Ishikawa (cell line): ENCODE results near the gene STAC3.
A peak's percentile ranks its signal among the peaks of the same experiment; 100 is the strongest.

Experiments used
- CEBPB ChIP-seq: IDR thresholded peaks from 2 replicates; pipeline ENCODE4 v1.6.1; 2012
- CREB1 ChIP-seq: IDR thresholded peaks from 2 replicates; pipeline ENCODE4 v1.6.1; 2012; ENCODE audit warnings: low read depth
- EGR1 ChIP-seq: IDR thresholded peaks from 2 replicates; pipeline ENCODE4 v1.6.1; 2012
- EP300 ChIP-seq: IDR thresholded peaks from 2 replicates; pipeline ENCODE4 v1.6.1; 2012; ENCODE audit warnings: borderline replicate concordance
- FOXM1 ChIP-seq: IDR thresholded peaks from 2 replicates; pipeline ENCODE4 v1.6.1; 2012; ENCODE audit warnings: low read depth, borderline replicate concordance
- MAX ChIP-seq: IDR thresholded peaks from 2 replicates; pipeline ENCODE4 v1.6.1; 2012
- NFIC ChIP-seq: IDR thresholded peaks from 2 replicates; pipeline ENCODE4 v1.6.1; 2012
- RAD21 ChIP-seq: IDR thresholded peaks from 2 replicates; pipeline ENCODE4 v1.6.1; 2012; ENCODE audit warnings: low read depth
- REST ChIP-seq: IDR thresholded peaks from 2 replicates; pipeline ENCODE4 v1.6.1; 2012; ENCODE audit warnings: low read depth, mild to moderate bottlenecking
- TAF1 ChIP-seq: IDR thresholded peaks from 2 replicates; pipeline ENCODE4 v1.6.1; 2012; ENCODE audit warnings: low read depth, mild to moderate bottlenecking
- TCF12 ChIP-seq: IDR thresholded peaks from 2 replicates; pipeline ENCODE4 v1.6.1; 2012; ENCODE audit warnings: low read depth
- TEAD4 ChIP-seq: IDR thresholded peaks from 2 replicates; pipeline ENCODE4 v1.6.1; 2012
- USF1 ChIP-seq: IDR thresholded peaks from 2 replicates; pipeline ENCODE4 v1.6.1; 2012
- YY1 ChIP-seq: IDR thresholded peaks from 2 replicates; pipeline ENCODE4 v1.6.1; 2012; ENCODE audit warnings: low read depth
- ZBTB7A ChIP-seq: IDR thresholded peaks from 2 replicates; pipeline ENCODE4 v1.6.1; 2012; ENCODE audit warnings: low read depth

STAC3 gene

DNA sequence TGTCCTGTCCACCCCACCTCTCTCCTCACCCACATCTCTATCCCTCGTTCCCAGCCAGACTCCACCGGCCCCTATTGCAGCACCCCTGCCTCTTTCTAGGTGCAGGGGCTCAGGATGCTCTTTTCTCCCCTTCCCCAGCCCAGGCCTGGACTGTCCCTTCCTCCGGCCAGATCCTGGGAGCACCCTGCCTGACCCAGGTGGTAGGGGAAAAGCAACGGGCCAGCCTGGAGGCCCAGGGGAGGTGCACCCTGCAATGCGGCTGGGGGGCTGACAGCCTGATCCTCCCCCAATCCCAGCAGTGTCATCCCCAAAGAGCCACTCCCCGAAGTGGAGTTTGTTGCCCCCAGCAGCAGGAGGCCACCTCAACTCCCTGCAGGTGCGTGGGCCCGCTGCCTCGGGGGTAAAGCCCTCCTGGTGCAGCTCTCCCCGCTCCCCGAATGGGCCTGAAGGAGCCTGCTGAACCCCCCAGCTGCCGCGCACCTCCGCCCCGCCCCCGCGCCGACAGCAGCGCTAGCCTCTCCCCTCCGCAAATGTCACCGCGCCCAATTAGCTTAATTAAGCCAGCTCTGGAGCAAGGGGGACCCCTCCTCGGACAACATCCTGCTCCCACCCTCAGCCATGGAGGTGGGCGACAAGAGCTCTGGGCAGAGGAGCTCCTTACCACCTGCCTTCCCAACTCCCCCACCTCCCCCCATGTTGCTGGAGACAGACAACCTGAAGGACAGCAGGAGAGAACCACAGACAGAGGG lies 29.6 kb downstream of the STAC3 start:
- TF ChIP-seq TAF1 (no peak), CREB1 (no peak)

GRCh38 chr12:57220770-57221168 lies 30.2 kb downstream of the STAC3 start:
- TF ChIP-seq NFIC (no peak), TEAD4 (no peak)

- no peak for TF ChIP-seq REST
- TF ChIP-seq EGR1: no peak
- TF ChIP-seq TEAD4: no peak
- TF ChIP-seq NFIC: no peak
- TF ChIP-seq YY1: no peak
- no peak for TF ChIP-seq EP300
- no peak for TF ChIP-seq TAF1
- no peak for TF ChIP-seq MAX
- no peak for TF ChIP-seq TCF12
- TF ChIP-seq RAD21: no peak
- TF ChIP-seq CREB1: no peak
- no peak for TF ChIP-seq CEBPB
- no peak for TF ChIP-seq FOXM1
Measured at GRCh38 chr12:57219993-57220754, 30.8 kb downstream of the STAC3 start.

GRCh38 chr12:57219205-57219992 lies 31.6 kb downstream of the STAC3 start:
- TF ChIP-seq YY1 (no peak), CEBPB (no peak), FOXM1 (no peak), USF1 (no peak), REST (no peak), NFIC (no peak), MAX (no peak), TAF1 (no peak)

- TF ChIP-seq ZBTB7A (peak; percentile 51; the same call in 1 of the 2 replicates), NFIC (no peak)
Measured at GRCh38 chr12:57218030-57218853, 32.7 kb downstream of the STAC3 start.
